HFFc6 (cell line): Measurements from ENCODE around the gene COL23A1. TPM values are rescaled to one million over a fixed set of nuclear protein-coding genes. Genes with fewer than 3 reads are reported as not detected.

Source experiments
- DNase-seq: peaks from one replicate; pipeline ENCODE4 v3.0.0-alpha.2; 2018
- H3K27ac Mint-ChIP-seq: 2 replicates; pipeline ENCODE4 v1.8.0; 2020; ENCODE audit warnings: mild to moderate bottlenecking, mixed read lengths
- H3K27me3 Mint-ChIP-seq: 2 replicates; pipeline ENCODE4 v1.8.0; 2021; ENCODE audit warnings: mild to moderate bottlenecking, moderate library complexity, mixed read lengths; ENCODE audit not compliant: insufficient read depth
- H3K36me3 Mint-ChIP-seq: 2 replicates; pipeline ENCODE4 v1.8.0; 2021; ENCODE audit warnings: low read depth, mixed read lengths
- H3K4me1 Mint-ChIP-seq: 2 replicates; pipeline ENCODE4 v1.8.0; 2020; ENCODE audit warnings: low read depth, mixed read lengths
- H3K4me3 Mint-ChIP-seq: 2 replicates; pipeline ENCODE4 v1.8.0; 2020; ENCODE audit warnings: mild to moderate bottlenecking, moderate library complexity, mixed read lengths
- H3K9me3 Mint-ChIP-seq: 2 replicates; pipeline ENCODE4 v1.8.0; 2020; ENCODE audit warnings: mild to moderate bottlenecking, mixed read lengths
- CTCF ChIP-seq: fragments of 200-600 bp; sonication (generic); IDR thresholded peaks from 2 replicates; pipeline ENCODE4 v1.5.0; 2021; ENCODE audit warnings: antibody characterized with exemption, mild to moderate bottlenecking
- total RNA-seq, 6 experiments: library from RNA; stranded (reverse); fragmentation: NEBNext Ultra II Directional; extraction: Animal tissue kit (Norgen Biotek cat#: 25700); gene quantifications; 2 replicates in 1 of 6; 3 replicates in 5 of 6; pipeline ENCODE4 v1.2.3, GENCODE V29; 2021

COL23A1 gene
- total RNA-seq, 6 experiments from 2014 or later, result not detected

GRCh38 chr5:178337334-178337741, 252.9 kb downstream of the COL23A1 start:
- Mint-ChIP-seq H3K4me3 (no peak overlapping the region), H3K36me3 (peaks cover under 1% of the 10 kb centered on the region; the same call in 1 of the 2 replicates), H3K4me1 (no peaks in the 10 kb centered on the region), H3K27me3 (peaks cover 6% of the 10 kb centered on the region), H3K27ac (no peak overlapping the region), H3K9me3 (peaks cover 29% of the 10 kb centered on the region)
- DNase-seq, result no peak
- TF ChIP-seq CTCF, result no peak

GRCh38 chr5:178336889-178337288, 253.3 kb downstream of the COL23A1 start:
- no peak for DNase-seq
- Mint-ChIP-seq H3K4me1 (no peaks in the 10 kb centered on the region), H3K27me3 (peaks cover 6% of the 10 kb centered on the region), H3K36me3 (no peaks in the 10 kb centered on the region; the same call in 1 of the 2 replicates), H3K9me3 (peaks cover 28% of the 10 kb centered on the region), H3K27ac (no peak overlapping the region), H3K4me3 (no peak overlapping the region)
- TF ChIP-seq CTCF, result no peak

GRCh38 chr5:178335302-178336030, 254.7 kb downstream of the COL23A1 start:
- Mint-ChIP-seq H3K27me3 (peaks cover 4% of the 10 kb centered on the region), H3K27ac (no peak overlapping the region), H3K4me3 (no peak overlapping the region), H3K9me3 (peaks cover 30% of the 10 kb centered on the region), H3K36me3 (no peaks in the 10 kb centered on the region), H3K4me1 (no peaks in the 10 kb centered on the region)
- DNase-seq, result no peak
- no peak for TF ChIP-seq CTCF

GRCh38 chr5:178334861-178335260, 255.3 kb downstream of the COL23A1 start:
- Mint-ChIP-seq H3K9me3 (peaks cover 32% of the 10 kb centered on the region), H3K4me3 (no peak overlapping the region), H3K4me1 (no peaks in the 10 kb centered on the region), H3K27ac (no peak overlapping the region), H3K27me3 (peaks cover 4% of the 10 kb centered on the region), H3K36me3 (no peaks in the 10 kb centered on the region)
- TF ChIP-seq CTCF, result no peak
- DNase-seq, result no peak

GRCh38 chr5:178333821-178334481, 256.2 kb downstream of the COL23A1 start:
- no peak for DNase-seq
- Mint-ChIP-seq H3K9me3 (peaks cover 34% of the 10 kb centered on the region), H3K4me1 (no peaks in the 10 kb centered on the region), H3K36me3 (no peaks in the 10 kb centered on the region), H3K27me3 (peaks cover 1% of the 10 kb centered on the region; the same call in 1 of the 2 replicates), H3K27ac (no peak overlapping the region), H3K4me3 (no peak overlapping the region)
- no peak for TF ChIP-seq CTCF
